K562 (cell line): ENCODE measurements around the gene HEXIM2. TPM values are rescaled to one million over a fixed set of nuclear protein-coding genes. Genes with fewer than 3 reads are reported as not detected.

ENCODE experiments used
- CGGBP1 ChIP-seq: fragments of 250-450 bp; sonication (Bioruptor Pico); IDR thresholded peaks from 2 replicates; pipeline ENCODE4 v1.9.0; 2021; ENCODE audit warnings: mild to moderate bottlenecking
- CHD1 ChIP-seq: fragments of 200-600 bp; sonication (generic); IDR thresholded peaks from one replicate; pipeline ENCODE4 v1.6.1; 2012; ENCODE audit warnings: mild to moderate bottlenecking, moderate library complexity, low read length, inconsistent platforms
- ELF1 ChIP-seq: fragments of 200-800 bp; sonication (Bioruptor generic); IDR thresholded peaks from 2 replicates; pipeline ENCODE4 v1.6.1; 2016; ENCODE audit warnings: missing genetic modification characterization, missing compliant biosample characterization
- HDAC1 ChIP-seq, 2 experiments: fragments of 450-650 bp; IDR thresholded peaks; 2 replicates each; pipeline ENCODE4 v1.6.1; 2016 to 2017; ENCODE audit warnings: inconsistent platforms in 1 of 2, mild to moderate bottlenecking in 1 of 2, moderate library complexity in 1 of 2
- NEUROD1 ChIP-seq: fragments of 150-350 bp; IDR thresholded peaks from 2 replicates; pipeline ENCODE4 v1.6.1; 2014; ENCODE audit warnings: borderline replicate concordance, low read length, low read depth; ENCODE audit not compliant: partially characterized antibody
- PTTG1 ChIP-seq: fragments of 450-650 bp; IDR thresholded peaks from 2 replicates; pipeline ENCODE4 v1.6.1; 2016; ENCODE audit warnings: low read depth, mild to moderate bottlenecking, missing genetic modification characterization, missing compliant biosample characterization
- SRSF3 ChIP-seq: fragments of 200-400 bp; formaldehyde crosslinking; IDR thresholded peaks from 2 replicates; pipeline ENCODE4 v1.6.1; 2016; ENCODE audit warnings: mild to moderate bottlenecking, low read length, moderate library complexity; ENCODE audit not compliant: insufficient read depth
- TRIM24 ChIP-seq, 2 experiments: fragments of 450-650 bp; IDR thresholded peaks; 2 replicates each; pipeline ENCODE4 v1.6.1; 2016
- TSC22D4 ChIP-seq: fragments of 450-650 bp; IDR thresholded peaks from 2 replicates; pipeline ENCODE4 v1.6.1; 2016; ENCODE audit warnings: missing genetic modification characterization, missing biosample characterization, control low read depth
- ZNF274 ChIP-seq: IDR thresholded peaks from 2 replicates; pipeline ENCODE4 v1.6.1; 2011; ENCODE audit warnings: low read depth, mild to moderate bottlenecking, low read length, moderate library complexity, borderline replicate concordance
- ZNF318 ChIP-seq, 2 experiments: fragments of 450-650 bp; IDR thresholded peaks; 2 replicates each; pipeline ENCODE4 v1.6.1; 2016; ENCODE audit warnings: mild to moderate bottlenecking in 2 of 2, borderline replicate concordance in 1 of 2, low read depth in 1 of 2, moderate library complexity in 1 of 2
- ZNF639 ChIP-seq, 2 experiments: fragments of 200-800 bp in 1 of 2; sonication (Bioruptor generic) in 1 of 2; sonication (generic) in 1 of 2; formaldehyde crosslinking in 1 of 2; IDR thresholded peaks in 1 of 2; conservative IDR thresholded peaks in 1 of 2; 2 replicates each; pipeline versions ENCODE4 v1.5.0 to v1.6.1; 2016 to 2020; ENCODE audit warnings: missing compliant biosample characterization in 1 of 2, missing genetic modification characterization in 1 of 2, missing genetic modification reagents in 1 of 2
- polyA plus RNA-seq, 8 experiments: library from polyadenylated mRNA; depleted of rRNA in 4 of 8; stranded (reverse) in 5 of 8; unstranded in 3 of 8; fragments of >200 nt; fragmentation: Nextera tagmentation in 2 of 8; fragmentation: Illumina TruSeq in 1 of 8; extraction: Ambion mirVana in 2 of 8; extraction: Trizol in 1 of 8; gene quantifications; 2 replicates each; pipeline versions ENCODE4 v1.2.1 to v1.2.3, GENCODE V29; 2011 to 2014; ENCODE audit warnings: inconsistent platforms in 1 of 8, missing spikeins in 1 of 8
- total RNA-seq, 7 experiments: library from RNA; depleted of rRNA in 6 of 7; stranded (reverse); fragments of >200 nt in 6 of 7; fragmentation: Illumina TruSeq in 2 of 7; extraction: Trizol in 2 of 7; gene quantifications; 2 replicates each; pipeline versions ENCODE4 v1.2.1 to v1.2.3, GENCODE V29; 2011 to 2021; ENCODE audit warnings: low replicate concordance in 1 of 7
- TF ChIP-seq, protein P1 (sequence below): fragments of 450-650 bp; IDR thresholded peaks from 2 replicates; pipeline ENCODE4 v1.6.1; 2017; ENCODE audit warnings: mild to moderate bottlenecking, moderate library complexity

Gene HEXIM2
- total and polyA plus RNA-seq, 9 of the 15 experiments (the other 6 are each of a cell fraction or from before 2014, with no cell fraction given), result 0.69 to 3.4 (median 1.1) TPM; not detected in 2

DNA sequence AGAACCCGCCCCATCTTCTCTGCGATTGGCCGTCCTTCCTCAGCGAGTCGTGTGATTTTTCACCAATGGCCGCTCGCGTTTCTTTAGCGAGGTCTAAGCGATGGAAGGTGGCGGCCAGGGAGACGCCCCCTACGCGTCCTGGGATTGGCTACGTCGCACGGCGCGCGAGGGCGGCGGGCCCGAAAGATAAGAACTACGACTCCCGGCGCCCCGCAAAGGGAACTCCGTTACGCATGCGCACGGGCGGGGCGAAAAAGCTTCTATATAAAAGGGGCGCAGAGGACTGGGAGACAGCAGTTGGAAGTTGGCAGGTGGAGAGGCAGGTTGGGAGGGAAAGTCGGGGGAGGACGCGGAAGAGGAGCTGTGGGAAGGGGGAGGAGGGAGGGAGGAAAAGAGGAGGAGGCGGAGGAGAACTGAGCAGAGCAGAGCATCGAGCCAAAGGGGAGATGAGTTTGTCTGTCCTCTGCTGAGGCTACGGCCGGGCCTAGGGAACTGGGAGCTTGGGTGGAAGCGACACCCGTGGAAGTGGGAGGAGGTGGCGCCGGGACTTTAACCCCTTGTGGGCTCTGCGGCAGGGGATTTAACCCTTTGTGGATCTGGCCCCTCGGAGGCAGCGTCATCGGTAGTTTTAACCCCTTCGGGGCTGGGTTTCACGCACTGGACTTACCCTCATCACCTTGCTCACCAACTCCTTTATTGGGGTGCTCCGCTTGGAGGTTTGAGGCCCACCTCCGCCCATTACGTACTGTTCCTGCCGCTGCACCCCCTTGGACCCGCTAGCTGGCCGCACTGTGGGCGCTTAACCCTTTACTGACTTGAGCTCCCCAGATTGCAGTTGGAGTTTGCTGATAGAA is 13.3 kb upstream of the HEXIM2 start, which contains the start of gene HEXIM1 (continued):
- TF ChIP-seq ZNF274 (0 out of 2 replicates have a peak, but pooled peaks have one; percentile 53), HDAC1 (IDR thresholded peaks at IDR 0.05) (peak in 1 of 2 experiments; percentile 97; a peak in 2 of 4 replicates), ELF1 (tag) (peak; percentile 96), TSC22D4 (tag) (no peak), PTTG1 (tag) (no peak), SRSF3 (peak; percentile 91; the same call in 1 of the 2 replicates), NEUROD1 (peak; percentile 85), ZNF639 (CRISPR knock-in tag; conservative IDR thresholded peaks at IDR 0.05 in 1 of 2, IDR thresholded peaks at IDR 0.05 in 1 of 2) (peak in 1 of 2 experiments; percentile 5; a peak in 1 of 4 replicates), ZNF318 (IDR thresholded peaks at IDR 0.05; ENCODE audit: borderline replicate concordance in 1 of 2, low read depth in 1 of 2) (peak in 1 of 2 experiments; percentile 67; a peak in 2 of 4 replicates), CHD1 (peak; percentile 96), CGGBP1 (CRISPR knock-in tag) (peak; percentile 97), TRIM24 (IDR thresholded peaks at IDR 0.05) (peak; percentile 57 to 76)
- TF ChIP-seq, protein P1, sequence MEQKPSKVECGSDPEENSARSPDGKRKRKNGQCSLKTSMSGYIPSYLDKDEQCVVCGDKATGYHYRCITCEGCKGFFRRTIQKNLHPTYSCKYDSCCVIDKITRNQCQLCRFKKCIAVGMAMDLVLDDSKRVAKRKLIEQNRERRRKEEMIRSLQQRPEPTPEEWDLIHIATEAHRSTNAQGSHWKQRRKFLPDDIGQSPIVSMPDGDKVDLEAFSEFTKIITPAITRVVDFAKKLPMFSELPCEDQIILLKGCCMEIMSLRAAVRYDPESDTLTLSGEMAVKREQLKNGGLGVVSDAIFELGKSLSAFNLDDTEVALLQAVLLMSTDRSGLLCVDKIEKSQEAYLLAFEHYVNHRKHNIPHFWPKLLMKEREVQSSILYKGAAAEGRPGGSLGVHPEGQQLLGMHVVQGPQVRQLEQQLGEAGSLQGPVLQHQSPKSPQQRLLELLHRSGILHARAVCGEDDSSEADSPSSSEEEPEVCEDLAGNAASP, result no peak
